Astrocyte (in vitro differentiated cells and primary cell): ENCODE results near the gene MED13L.

Experiments used
- EZH2 ChIP-seq: IDR thresholded peaks from 2 replicates; pipeline ENCODE4 v1.6.1; 2012; ENCODE audit warnings: mild to moderate bottlenecking, low read length, inconsistent platforms; ENCODE audit not compliant: insufficient read depth
- TF ChIP-seq, protein P1 (sequence below): IDR thresholded peaks from 2 replicates; pipeline ENCODE4 v1.5.1; 2011; ENCODE audit warnings: low read depth, mild to moderate bottlenecking, inconsistent platforms, low read length, moderate library complexity; ENCODE audit not compliant: insufficient read depth

DNA sequence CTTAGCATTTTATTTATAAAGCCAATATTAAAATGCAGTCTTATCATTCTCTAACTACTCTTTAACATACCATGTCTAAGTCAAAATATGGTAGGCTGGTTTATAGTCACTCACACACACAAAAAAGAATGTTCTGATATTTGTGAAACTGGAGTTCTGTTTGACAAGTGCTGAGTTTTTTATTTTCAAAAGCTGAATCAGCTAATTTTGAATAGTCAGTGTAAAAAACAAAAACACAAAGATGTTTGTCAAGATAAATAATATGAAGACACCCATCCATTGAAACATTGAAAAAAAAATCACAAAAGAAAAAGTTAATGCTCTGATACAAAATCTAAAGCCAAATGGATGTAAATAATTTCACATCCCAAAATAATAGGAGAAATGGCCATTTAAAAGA, 231.5 kb downstream of the MED13L start:
- TF ChIP-seq EZH2, result no peak
- TF ChIP-seq, protein P1, sequence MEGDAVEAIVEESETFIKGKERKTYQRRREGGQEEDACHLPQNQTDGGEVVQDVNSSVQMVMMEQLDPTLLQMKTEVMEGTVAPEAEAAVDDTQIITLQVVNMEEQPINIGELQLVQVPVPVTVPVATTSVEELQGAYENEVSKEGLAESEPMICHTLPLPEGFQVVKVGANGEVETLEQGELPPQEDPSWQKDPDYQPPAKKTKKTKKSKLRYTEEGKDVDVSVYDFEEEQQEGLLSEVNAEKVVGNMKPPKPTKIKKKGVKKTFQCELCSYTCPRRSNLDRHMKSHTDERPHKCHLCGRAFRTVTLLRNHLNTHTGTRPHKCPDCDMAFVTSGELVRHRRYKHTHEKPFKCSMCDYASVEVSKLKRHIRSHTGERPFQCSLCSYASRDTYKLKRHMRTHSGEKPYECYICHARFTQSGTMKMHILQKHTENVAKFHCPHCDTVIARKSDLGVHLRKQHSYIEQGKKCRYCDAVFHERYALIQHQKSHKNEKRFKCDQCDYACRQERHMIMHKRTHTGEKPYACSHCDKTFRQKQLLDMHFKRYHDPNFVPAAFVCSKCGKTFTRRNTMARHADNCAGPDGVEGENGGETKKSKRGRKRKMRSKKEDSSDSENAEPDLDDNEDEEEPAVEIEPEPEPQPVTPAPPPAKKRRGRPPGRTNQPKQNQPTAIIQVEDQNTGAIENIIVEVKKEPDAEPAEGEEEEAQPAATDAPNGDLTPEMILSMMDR, result no peak
